ENCODE measurements around the gene RAVER1. TPM values are rescaled to one million over a fixed set of nuclear protein-coding genes. Genes with fewer than 3 reads are reported as not detected.

RAVER1 gene
- total RNA-seq, 1 experiment from 2014 or later, result 55.6 TPM

- DNase-seq (ENCODE audit: low read depth, low spot score) (no peak), ATAC-seq (no peak)
- Histone ChIP-seq H3K9me3 (ENCODE audit: control insufficient read depth, insufficient read depth, low read depth, low read length) (no peaks in the 10 kb centered on the region), H3K36me3 (ENCODE audit: control insufficient read depth, insufficient read depth, low read length) (no peaks in the 10 kb centered on the region), H3K27me3 (ENCODE audit: control insufficient read depth, insufficient read depth, low read length) (no peaks in the 10 kb centered on the region), H3K4me1 (ENCODE audit: control insufficient read depth, insufficient read depth, low read length) (no peaks in the 10 kb centered on the region), H3K4me3 (ENCODE audit: low read depth in 2 of 2, low read length in 2 of 2) (no peak overlapping the region), H3K27ac (ENCODE audit: low read length) (no peak overlapping the region)
- no TSS peak for BruUV-seq (replicated peaks)
- no peak for TF ChIP-seq REST (IDR thresholded peaks at IDR 0.05; ENCODE audit: insufficient read depth in 1 of 2, low read depth in 2 of 2, low read length in 1 of 2)
- CTCF ChIA-PET, result no interaction called here
- intact Hi-C loops (cut with micrococcal nuclease; ENCODE audit: unreplicated experiment), result no loop called here
- in situ Hi-C loops (cut with HindIII; ENCODE audit: low pct_unique_long_range_greater_than_20kb, low sequenced_read_pairs), result no loop called here
- POLR2A ChIA-PET, result no interaction called here
Measured at GRCh38 chr19:10363789-10364281, 30.5 kb upstream of the RAVER1 start.

- intact Hi-C loops (cut with micrococcal nuclease; ENCODE audit: unreplicated experiment), result no loop called here
- no TSS peak for BruUV-seq (replicated peaks)
Measured at GRCh38 chr19:10362259-10362658, 28.9 kb upstream of the RAVER1 start.

More at GRCh38 chr19:10362259-10362658, 28.9 kb upstream of the RAVER1 start:
- Histone ChIP-seq H3K36me3 (ENCODE audit: control insufficient read depth, insufficient read depth, low read length) (no peaks in the 10 kb centered on the region), H3K9me3 (ENCODE audit: control insufficient read depth, insufficient read depth, low read depth, low read length) (no peaks in the 10 kb centered on the region), H3K27me3 (ENCODE audit: control insufficient read depth, insufficient read depth, low read length) (no peaks in the 10 kb centered on the region), H3K27ac (ENCODE audit: low read length) (no peak overlapping the region), H3K4me3 (ENCODE audit: low read depth in 2 of 2, low read length in 2 of 2) (no peak overlapping the region), H3K4me1 (ENCODE audit: control insufficient read depth, insufficient read depth, low read length) (no peaks in the 10 kb centered on the region)
- ChIA-PET POLR2A (no interaction called here), CTCF (no interaction called here)
- DNase-seq (ENCODE audit: low read depth, low spot score), result no peak
- no peak for ATAC-seq
- TF ChIP-seq POLR2AphosphoS5 (IDR thresholded peaks at IDR 0.05; ENCODE audit: low read depth, low read length) (no peak), CTCF (IDR thresholded peaks at IDR 0.05) (no peak), TCF7L2 (IDR thresholded peaks at IDR 0.05; ENCODE audit: low read depth, low read length) (no peak), SIN3A (IDR thresholded peaks at IDR 0.05; ENCODE audit: borderline replicate concordance, insufficient read depth, low read depth, low read length) (no peak), REST (IDR thresholded peaks at IDR 0.05; ENCODE audit: insufficient read depth in 1 of 2, low read depth in 2 of 2, low read length in 1 of 2) (no peak)
- in situ Hi-C loops (cut with HindIII; ENCODE audit: low pct_unique_long_range_greater_than_20kb, low sequenced_read_pairs), result no loop called here

Measured in Panc1 (cell line).